ENCODE measurements around the gene C3orf33.

The C3orf33 gene

DNA sequence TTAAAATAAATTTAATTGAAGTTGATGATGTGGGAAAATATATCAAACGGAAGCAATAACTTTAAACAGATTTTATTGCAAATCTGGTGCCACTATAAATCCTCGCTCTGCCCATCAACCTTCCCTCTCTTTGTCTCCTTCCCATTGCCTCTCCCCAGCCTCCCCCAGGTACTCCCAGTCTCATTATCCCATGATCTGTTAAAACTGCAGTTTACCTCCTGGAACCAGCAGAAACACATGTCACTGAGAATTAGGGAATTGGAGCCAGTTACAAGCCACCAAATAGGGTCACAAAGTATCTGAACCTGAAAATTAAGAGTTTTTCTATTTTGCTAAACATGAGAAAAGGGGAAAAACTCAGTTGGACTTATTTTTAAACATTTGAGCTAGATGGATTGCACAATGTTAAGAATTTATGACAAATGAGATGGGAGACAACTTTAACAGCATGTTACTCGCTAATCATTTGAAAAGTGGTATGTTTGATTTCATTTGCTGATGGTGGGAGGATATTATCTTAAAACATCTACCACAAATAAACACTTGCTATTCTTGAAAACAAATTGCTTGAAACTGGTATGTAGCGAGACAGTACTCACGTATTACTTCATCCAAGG is 63.6 kb downstream of the C3orf33 start:
- no peak overlapping the region for H3K27ac ChIP-seq (ENCODE audit: low read depth, low read length)
- no peaks in the 10 kb centered on the region for H3K9me3 ChIP-seq (ENCODE audit: control insufficient read depth in 1 of 2, low read length in 2 of 2)
- peaks cover 7 to 11% of the 10 kb centered on the region in 2 donors for H3K4me1 ChIP-seq (ENCODE audit: control insufficient read depth in 1 of 2, insufficient read depth in 2 of 2, low read length in 2 of 2)
- H3K27me3 ChIP-seq (ENCODE audit: control insufficient read depth in 1 of 2, insufficient read depth in 2 of 2, low read length in 2 of 2) = no peaks in the 10 kb centered on the region
- H3K4me3 ChIP-seq (ENCODE audit: low read depth in 1 of 2, low read length in 2 of 2) = no peak overlapping the region
- no peaks in the 10 kb centered on the region for H3K36me3 ChIP-seq (ENCODE audit: control insufficient read depth in 1 of 2, insufficient read depth in 2 of 2, low read length in 2 of 2)
- H3K9ac ChIP-seq (ENCODE audit: low read depth in 1 of 2, low read length in 2 of 2) = no peak overlapping the region

DNA sequence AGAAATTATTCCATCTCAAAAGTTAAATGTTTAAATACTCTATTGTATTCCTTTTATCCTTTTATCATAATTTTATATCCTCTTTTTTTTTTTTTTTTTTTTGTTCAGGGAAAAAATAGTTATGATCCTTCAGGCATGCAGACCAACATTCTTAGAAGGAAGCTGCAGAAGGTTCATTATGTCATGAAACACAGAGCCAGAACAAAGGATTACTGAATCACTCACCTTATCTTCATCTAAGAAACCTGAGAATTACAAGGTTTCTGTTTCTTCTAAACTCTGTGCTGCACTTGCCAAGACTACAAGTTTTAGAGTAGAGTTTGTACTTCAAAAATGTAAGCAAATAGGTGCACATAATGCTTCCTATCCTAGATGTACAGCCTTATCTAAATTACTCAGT is 64.5 kb downstream of the C3orf33 start:
- Histone ChIP-seq H3K9ac (ENCODE audit: low read depth in 1 of 2, low read length in 2 of 2) (no peak overlapping the region), H3K9me3 (ENCODE audit: control insufficient read depth in 1 of 2, low read length in 2 of 2) (no peaks in the 10 kb centered on the region), H3K36me3 (ENCODE audit: control insufficient read depth in 1 of 2, insufficient read depth in 2 of 2, low read length in 2 of 2) (no peaks in the 10 kb centered on the region), H3K27me3 (ENCODE audit: control insufficient read depth in 1 of 2, insufficient read depth in 2 of 2, low read length in 2 of 2) (no peaks in the 10 kb centered on the region), H3K4me1 (ENCODE audit: control insufficient read depth in 1 of 2, insufficient read depth in 2 of 2, low read length in 2 of 2) (peaks cover 7 to 11% of the 10 kb centered on the region in 2 donors), H3K4me3 (ENCODE audit: low read depth in 1 of 2, low read length in 2 of 2) (no peak overlapping the region), H3K27ac (ENCODE audit: low read depth, low read length) (no peak overlapping the region)

DNA sequence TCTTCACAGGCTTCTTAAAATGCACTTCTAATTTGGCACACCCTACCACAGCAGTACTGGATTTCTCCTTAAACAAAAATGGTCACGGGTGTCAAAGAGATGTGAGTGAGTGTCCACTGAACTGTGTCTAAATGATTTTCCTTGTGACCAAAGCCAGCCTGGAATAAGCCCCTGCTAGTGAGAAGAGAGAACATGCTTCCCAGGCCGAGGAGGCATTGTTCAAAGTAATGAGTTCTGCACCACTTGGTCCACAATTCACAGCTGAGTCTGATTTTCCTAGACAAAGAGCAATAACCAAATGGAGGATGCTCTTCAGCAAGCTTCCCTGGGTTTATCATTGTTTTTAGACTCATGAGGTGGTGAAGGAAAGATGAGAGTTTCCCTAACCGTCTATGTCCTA is 65.0 kb downstream of the C3orf33 start:
- H3K36me3 ChIP-seq (ENCODE audit: control insufficient read depth in 1 of 2, insufficient read depth in 2 of 2, low read length in 2 of 2) = no peaks in the 10 kb centered on the region
- H3K27me3 ChIP-seq (ENCODE audit: control insufficient read depth in 1 of 2, insufficient read depth in 2 of 2, low read length in 2 of 2) = no peaks in the 10 kb centered on the region
- no peaks in the 10 kb centered on the region for H3K9me3 ChIP-seq (ENCODE audit: control insufficient read depth in 1 of 2, low read length in 2 of 2)
- H3K4me3 ChIP-seq (ENCODE audit: low read depth in 1 of 2, low read length in 2 of 2) = no peak overlapping the region
- H3K9ac ChIP-seq (ENCODE audit: low read depth in 1 of 2, low read length in 2 of 2) = no peak overlapping the region
- H3K27ac ChIP-seq (ENCODE audit: low read depth, low read length) = no peak overlapping the region
- H3K4me1 ChIP-seq (ENCODE audit: control insufficient read depth in 1 of 2, insufficient read depth in 2 of 2, low read length in 2 of 2) = peaks cover 9 to 11% of the 10 kb centered on the region in 2 donors

DNA sequence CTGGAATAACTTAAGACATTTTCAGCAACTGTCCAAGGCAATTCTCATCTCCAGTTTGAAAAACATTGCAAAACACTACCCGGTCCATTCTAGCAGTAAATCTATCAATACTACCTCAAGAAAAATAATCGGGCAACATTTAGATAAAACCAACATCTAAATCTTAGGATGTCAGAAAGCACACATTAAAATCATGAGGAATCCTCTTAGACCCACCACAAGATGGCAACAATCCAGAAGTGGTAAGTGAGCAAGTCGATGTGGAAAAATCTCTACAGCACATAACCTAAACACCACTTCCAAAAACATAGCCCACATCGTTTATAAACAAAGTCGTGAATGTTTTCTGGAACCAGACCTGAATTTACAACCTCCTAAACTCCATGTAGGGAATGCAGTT is 66.9 kb downstream of the C3orf33 start:
- H3K9ac ChIP-seq (ENCODE audit: low read depth in 1 of 2, low read length in 2 of 2) = no peak overlapping the region
- no peak overlapping the region for H3K4me3 ChIP-seq (ENCODE audit: low read depth in 1 of 2, low read length in 2 of 2)
- peaks cover 6 to 8% of the 10 kb centered on the region in 2 donors for H3K4me1 ChIP-seq (ENCODE audit: control insufficient read depth in 1 of 2, insufficient read depth in 2 of 2, low read length in 2 of 2)
- H3K36me3 ChIP-seq (ENCODE audit: control insufficient read depth in 1 of 2, insufficient read depth in 2 of 2, low read length in 2 of 2) = no peaks in the 10 kb centered on the region
- H3K27me3 ChIP-seq (ENCODE audit: control insufficient read depth in 1 of 2, insufficient read depth in 2 of 2, low read length in 2 of 2) = no peaks in the 10 kb centered on the region
- no peak overlapping the region for H3K27ac ChIP-seq (ENCODE audit: low read depth, low read length)
- no peaks in the 10 kb centered on the region for H3K9me3 ChIP-seq (ENCODE audit: control insufficient read depth in 1 of 2, low read length in 2 of 2)

DNA sequence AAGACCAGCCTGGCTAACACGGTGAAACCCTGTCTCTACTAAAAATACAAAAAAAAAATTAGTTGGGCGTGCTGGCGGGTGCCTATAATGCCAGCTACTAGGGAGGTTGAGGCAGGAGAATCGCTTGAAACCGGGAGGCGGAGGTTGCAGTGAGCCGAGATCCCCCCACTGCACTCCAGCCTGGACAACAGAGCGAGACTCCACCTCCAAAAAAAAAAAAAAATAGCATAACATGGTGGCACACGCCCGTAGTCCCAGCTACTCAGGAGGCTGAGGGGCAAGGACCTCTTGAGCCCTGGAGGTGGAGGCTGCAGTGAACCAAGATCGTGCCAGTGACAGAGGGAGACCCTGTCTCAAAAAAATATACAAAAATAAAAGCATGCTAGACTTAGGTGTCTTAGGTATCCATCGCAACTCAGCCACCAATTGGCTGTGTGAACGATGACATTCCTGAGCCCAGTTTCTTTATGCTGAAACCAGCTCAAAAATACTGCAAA is 67.5 kb downstream of the C3orf33 start:
- no peaks in the 10 kb centered on the region for H3K36me3 ChIP-seq (ENCODE audit: control insufficient read depth in 1 of 2, insufficient read depth in 2 of 2, low read length in 2 of 2)
- peak overlapping the region; percentile 35 for H3K27ac ChIP-seq (ENCODE audit: low read depth, low read length)
- no peaks in the 10 kb centered on the region for H3K27me3 ChIP-seq (ENCODE audit: control insufficient read depth in 1 of 2, insufficient read depth in 2 of 2, low read length in 2 of 2)
- H3K4me3 ChIP-seq (ENCODE audit: low read depth in 1 of 2, low read length in 2 of 2) = peak overlapping the region in 1 of 2 donors; percentile 14
- peaks cover 4 to 8% of the 10 kb centered on the region in 2 donors for H3K4me1 ChIP-seq (ENCODE audit: control insufficient read depth in 1 of 2, insufficient read depth in 2 of 2, low read length in 2 of 2)
- H3K9me3 ChIP-seq (ENCODE audit: control insufficient read depth in 1 of 2, low read length in 2 of 2) = no peaks in the 10 kb centered on the region
- H3K9ac ChIP-seq (ENCODE audit: low read depth in 1 of 2, low read length in 2 of 2) = peak overlapping the region in 1 of 2 donors; percentile 24

DNA sequence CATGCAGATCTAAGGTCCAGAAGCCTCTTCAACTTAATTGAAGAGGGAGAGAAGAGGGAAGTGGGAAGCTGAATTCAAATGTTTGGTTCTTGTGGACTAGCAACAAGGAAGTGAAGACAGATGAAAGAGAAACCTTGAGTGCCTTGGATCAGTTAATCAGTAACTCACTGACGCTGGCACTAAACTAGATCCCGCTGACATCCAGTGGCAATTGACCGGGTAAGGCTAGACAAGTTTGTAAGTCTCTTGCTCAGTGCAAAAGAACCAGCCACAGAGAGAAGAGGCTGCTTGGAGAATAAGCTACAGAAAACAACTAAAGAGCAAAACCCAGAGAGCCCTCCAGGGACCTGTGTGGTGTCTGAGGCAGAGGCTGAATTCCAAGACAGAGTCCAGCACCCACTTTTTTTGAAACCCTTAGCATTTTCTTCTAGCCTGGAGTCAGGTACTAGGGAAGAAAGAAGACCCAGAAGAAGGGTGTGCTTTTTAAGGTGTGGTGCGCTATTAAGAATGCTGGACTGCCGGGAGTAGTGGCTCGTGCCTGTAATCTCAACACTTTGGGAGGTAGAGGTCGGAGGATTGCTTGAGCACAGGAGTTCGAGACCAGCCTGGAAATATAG is 68.1 kb downstream of the C3orf33 start:
- Histone ChIP-seq H3K36me3 (ENCODE audit: control insufficient read depth in 1 of 2, insufficient read depth in 2 of 2, low read length in 2 of 2) (no peaks in the 10 kb centered on the region), H3K27ac (ENCODE audit: low read depth, low read length) (peak overlapping the region; percentile 35), H3K9ac (ENCODE audit: low read depth in 1 of 2, low read length in 2 of 2) (peak overlapping the region in 1 of 2 donors; percentile 24), H3K9me3 (ENCODE audit: control insufficient read depth in 1 of 2, low read length in 2 of 2) (no peaks in the 10 kb centered on the region), H3K27me3 (ENCODE audit: control insufficient read depth in 1 of 2, insufficient read depth in 2 of 2, low read length in 2 of 2) (no peaks in the 10 kb centered on the region), H3K4me3 (ENCODE audit: low read depth in 1 of 2, low read length in 2 of 2) (peak overlapping the region; percentile 63), H3K4me1 (ENCODE audit: control insufficient read depth in 1 of 2, insufficient read depth in 2 of 2, low read length in 2 of 2) (peaks cover 4 to 8% of the 10 kb centered on the region in 2 donors)

DNA sequence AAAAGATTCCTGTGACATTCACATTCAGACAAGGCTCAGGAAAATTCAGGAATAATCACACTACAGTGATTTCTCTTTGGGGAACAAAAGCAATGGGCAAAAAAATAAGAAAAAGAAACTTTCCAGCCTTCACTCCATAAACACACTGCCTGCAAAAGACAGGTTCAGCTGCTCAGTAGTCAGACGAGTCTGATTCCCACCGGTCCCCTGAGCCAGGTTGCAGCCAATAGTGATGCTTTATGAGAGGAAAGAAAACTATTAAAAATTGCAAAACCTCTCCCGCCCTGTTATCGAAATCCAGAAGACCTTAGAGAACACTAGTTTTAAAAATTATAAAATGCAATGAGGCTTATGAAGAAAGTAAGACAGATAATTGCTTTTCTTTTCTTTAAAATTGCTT is 69.7 kb downstream of the C3orf33 start:
- H3K4me3 ChIP-seq (ENCODE audit: low read depth in 1 of 2, low read length in 2 of 2) = peak overlapping the region in 1 of 2 donors; percentile 38
- H3K9ac ChIP-seq (ENCODE audit: low read depth in 1 of 2, low read length in 2 of 2) = peak overlapping the region in 1 of 2 donors; percentile 31
- H3K36me3 ChIP-seq (ENCODE audit: control insufficient read depth in 1 of 2, insufficient read depth in 2 of 2, low read length in 2 of 2) = no peaks in the 10 kb centered on the region
- H3K4me1 ChIP-seq (ENCODE audit: control insufficient read depth in 1 of 2, insufficient read depth in 2 of 2, low read length in 2 of 2) = peaks cover 4 to 5% of the 10 kb centered on the region in 2 donors
- H3K9me3 ChIP-seq (ENCODE audit: control insufficient read depth in 1 of 2, low read length in 2 of 2) = no peaks in the 10 kb centered on the region
- no peaks in the 10 kb centered on the region for H3K27me3 ChIP-seq (ENCODE audit: control insufficient read depth in 1 of 2, insufficient read depth in 2 of 2, low read length in 2 of 2)
- no peak overlapping the region for H3K27ac ChIP-seq (ENCODE audit: low read depth, low read length)

DNA sequence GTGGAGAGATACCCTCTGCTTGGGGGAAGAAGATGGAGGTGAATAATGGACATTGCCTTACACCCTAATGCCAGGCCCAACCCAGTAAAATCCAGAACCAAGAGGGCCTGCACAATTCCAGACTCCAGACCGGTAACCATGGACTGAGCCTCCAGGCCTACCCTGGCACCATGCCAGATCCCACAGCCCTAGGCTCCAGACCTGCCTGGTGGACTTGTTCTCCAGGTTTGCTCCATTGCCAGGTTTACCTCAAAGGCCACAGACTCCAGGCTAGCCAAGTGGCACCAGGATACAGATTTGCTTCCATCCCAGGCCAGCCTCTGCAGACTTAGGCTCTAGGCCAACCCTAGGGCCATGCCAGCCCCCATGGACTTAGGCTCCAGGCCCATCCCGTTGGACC is 75.2 kb downstream of the C3orf33 start:
- Histone ChIP-seq H3K36me3 (ENCODE audit: control insufficient read depth in 1 of 2, insufficient read depth in 2 of 2, low read length in 2 of 2) (no peaks in the 10 kb centered on the region), H3K27me3 (ENCODE audit: control insufficient read depth in 1 of 2, insufficient read depth in 2 of 2, low read length in 2 of 2) (no peaks in the 10 kb centered on the region), H3K9me3 (ENCODE audit: control insufficient read depth in 1 of 2, low read length in 2 of 2) (no peaks in the 10 kb centered on the region), H3K4me1 (ENCODE audit: control insufficient read depth in 1 of 2, insufficient read depth in 2 of 2, low read length in 2 of 2) (no peaks in the 10 kb centered on the region), H3K9ac (ENCODE audit: low read depth in 1 of 2, low read length in 2 of 2) (no peak overlapping the region), H3K4me3 (ENCODE audit: low read depth in 1 of 2, low read length in 2 of 2) (no peak overlapping the region), H3K27ac (ENCODE audit: low read depth, low read length) (no peak overlapping the region)

DNA sequence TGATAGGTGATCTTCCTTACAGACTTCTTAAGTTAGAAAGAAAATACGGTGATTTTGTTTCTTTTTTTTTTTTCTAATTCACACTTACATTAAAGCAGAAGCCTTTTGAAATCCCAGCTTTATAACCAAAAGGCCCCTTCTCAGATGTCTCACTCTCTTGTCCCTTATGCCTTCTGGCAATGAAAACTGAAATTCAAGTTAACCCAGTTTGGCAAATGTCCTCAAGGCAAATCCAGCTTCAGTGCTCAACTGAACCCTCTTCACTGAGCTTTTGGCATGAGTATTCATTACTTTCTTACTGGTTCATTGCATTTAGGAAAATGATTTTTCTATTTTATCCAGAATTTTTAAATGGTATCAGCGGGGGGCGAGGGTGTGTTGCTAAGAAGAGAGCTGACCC is 78.2 kb downstream of the C3orf33 start:
- no peaks in the 10 kb centered on the region for H3K36me3 ChIP-seq (ENCODE audit: control insufficient read depth in 1 of 2, insufficient read depth in 2 of 2, low read length in 2 of 2)
- H3K27me3 ChIP-seq (ENCODE audit: control insufficient read depth in 1 of 2, insufficient read depth in 2 of 2, low read length in 2 of 2) = no peaks in the 10 kb centered on the region
- no peaks in the 10 kb centered on the region for H3K9me3 ChIP-seq (ENCODE audit: control insufficient read depth in 1 of 2, low read length in 2 of 2)
- H3K4me3 ChIP-seq (ENCODE audit: low read depth in 1 of 2, low read length in 2 of 2) = no peak overlapping the region
- no peak overlapping the region for H3K27ac ChIP-seq (ENCODE audit: low read depth, low read length)
- H3K9ac ChIP-seq (ENCODE audit: low read depth in 1 of 2, low read length in 2 of 2) = no peak overlapping the region
- no peaks in the 10 kb centered on the region for H3K4me1 ChIP-seq (ENCODE audit: control insufficient read depth in 1 of 2, insufficient read depth in 2 of 2, low read length in 2 of 2)

DNA sequence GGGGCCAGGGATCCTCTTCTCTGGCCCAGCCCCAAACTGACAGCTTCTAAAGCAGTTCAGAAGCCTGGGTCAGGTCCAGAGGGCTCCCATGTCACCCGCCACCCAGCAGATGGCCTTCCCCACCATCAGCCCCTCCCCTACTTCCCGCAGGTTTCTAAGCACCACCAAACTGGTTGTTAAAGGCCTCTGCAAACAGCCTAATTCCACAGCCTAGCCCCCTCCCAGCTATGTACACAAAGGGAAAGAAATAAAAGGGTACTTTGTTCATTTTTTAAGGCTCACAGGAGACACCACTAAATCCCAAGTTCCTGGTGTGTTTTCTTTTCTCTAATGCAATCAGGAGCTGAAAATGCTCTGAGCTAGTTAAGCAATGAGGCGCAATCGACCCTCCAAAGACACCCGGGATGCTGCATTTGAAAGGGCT is 91.8 kb downstream of the C3orf33 start:
- Histone ChIP-seq H3K9ac (ENCODE audit: low read depth in 1 of 2, low read length in 2 of 2) (no peak overlapping the region), H3K4me1 (ENCODE audit: control insufficient read depth in 1 of 2, insufficient read depth in 2 of 2, low read length in 2 of 2) (no peaks in the 10 kb centered on the region), H3K27me3 (ENCODE audit: control insufficient read depth in 1 of 2, insufficient read depth in 2 of 2, low read length in 2 of 2) (no peaks in the 10 kb centered on the region), H3K36me3 (ENCODE audit: control insufficient read depth in 1 of 2, insufficient read depth in 2 of 2, low read length in 2 of 2) (no peaks in the 10 kb centered on the region), H3K4me3 (ENCODE audit: low read depth in 1 of 2, low read length in 2 of 2) (no peak overlapping the region), H3K9me3 (ENCODE audit: control insufficient read depth in 1 of 2, low read length in 2 of 2) (peaks cover 7 to 9% of the 10 kb centered on the region in 2 donors), H3K27ac (ENCODE audit: low read depth, low read length) (no peak overlapping the region)

All from duodenal mucosa (tissue), 2 donors.